PFSK-1 (cell line): ENCODE measurements around the gene GDPD4.

ENCODE experiments used
- FOXP2 ChIP-seq: optimal IDR thresholded peaks from 2 replicates; pipeline ENCODE3; 2011; ENCODE audit warnings: borderline replicate concordance, control low read depth, inconsistent platforms; ENCODE audit not compliant: insufficient read depth; ENCODE audit errors: extremely low read length, extremely low read depth
- POLR2AphosphoS5 ChIP-seq: IDR thresholded peaks from 2 replicates; pipeline ENCODE4 v1.6.1; 2012; ENCODE audit warnings: low read depth, mild to moderate bottlenecking, control low read depth, low read length, moderate library complexity
- SIN3A ChIP-seq: IDR thresholded peaks from 2 replicates; pipeline ENCODE4 v1.6.1; 2012; ENCODE audit warnings: mild to moderate bottlenecking, low read length, moderate library complexity, borderline replicate concordance; ENCODE audit not compliant: insufficient read depth
- TAF1 ChIP-seq: IDR thresholded peaks from 2 replicates; pipeline ENCODE4 v1.6.1; 2012; ENCODE audit warnings: low read length, control low read depth, borderline replicate concordance; ENCODE audit not compliant: insufficient read depth
- TF ChIP-seq, protein P1 (sequence below), 2 experiments: IDR thresholded peaks; 2 replicates each; pipeline versions ENCODE4 v1.6.1 to v1.8.0; 2011 to 2012; ENCODE audit warnings: low read depth in 2 of 2, low read length in 2 of 2, control low read depth in 1 of 2, inconsistent platforms in 1 of 2, mild to moderate bottlenecking in 1 of 2, moderate library complexity in 1 of 2; ENCODE audit not compliant: insufficient read depth in 1 of 2

GDPD4 gene

GRCh38 chr11:77209663-77210062 is 91.8 kb downstream of the GDPD4 start:
- no peak for TF ChIP-seq SIN3A
- no peak for TF ChIP-seq TAF1
- TF ChIP-seq, protein P1, sequence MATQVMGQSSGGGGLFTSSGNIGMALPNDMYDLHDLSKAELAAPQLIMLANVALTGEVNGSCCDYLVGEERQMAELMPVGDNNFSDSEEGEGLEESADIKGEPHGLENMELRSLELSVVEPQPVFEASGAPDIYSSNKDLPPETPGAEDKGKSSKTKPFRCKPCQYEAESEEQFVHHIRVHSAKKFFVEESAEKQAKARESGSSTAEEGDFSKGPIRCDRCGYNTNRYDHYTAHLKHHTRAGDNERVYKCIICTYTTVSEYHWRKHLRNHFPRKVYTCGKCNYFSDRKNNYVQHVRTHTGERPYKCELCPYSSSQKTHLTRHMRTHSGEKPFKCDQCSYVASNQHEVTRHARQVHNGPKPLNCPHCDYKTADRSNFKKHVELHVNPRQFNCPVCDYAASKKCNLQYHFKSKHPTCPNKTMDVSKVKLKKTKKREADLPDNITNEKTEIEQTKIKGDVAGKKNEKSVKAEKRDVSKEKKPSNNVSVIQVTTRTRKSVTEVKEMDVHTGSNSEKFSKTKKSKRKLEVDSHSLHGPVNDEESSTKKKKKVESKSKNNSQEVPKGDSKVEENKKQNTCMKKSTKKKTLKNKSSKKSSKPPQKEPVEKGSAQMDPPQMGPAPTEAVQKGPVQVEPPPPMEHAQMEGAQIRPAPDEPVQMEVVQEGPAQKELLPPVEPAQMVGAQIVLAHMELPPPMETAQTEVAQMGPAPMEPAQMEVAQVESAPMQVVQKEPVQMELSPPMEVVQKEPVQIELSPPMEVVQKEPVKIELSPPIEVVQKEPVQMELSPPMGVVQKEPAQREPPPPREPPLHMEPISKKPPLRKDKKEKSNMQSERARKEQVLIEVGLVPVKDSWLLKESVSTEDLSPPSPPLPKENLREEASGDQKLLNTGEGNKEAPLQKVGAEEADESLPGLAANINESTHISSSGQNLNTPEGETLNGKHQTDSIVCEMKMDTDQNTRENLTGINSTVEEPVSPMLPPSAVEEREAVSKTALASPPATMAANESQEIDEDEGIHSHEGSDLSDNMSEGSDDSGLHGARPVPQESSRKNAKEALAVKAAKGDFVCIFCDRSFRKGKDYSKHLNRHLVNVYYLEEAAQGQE (IDR thresholded peaks at IDR 0.05; ENCODE audit: insufficient read depth in 1 of 2, low read depth in 2 of 2, low read length in 2 of 2) = no peak
- no peak for TF ChIP-seq FOXP2
- TF ChIP-seq POLR2AphosphoS5 = no peak

GRCh38 chr11:77208535-77208934 is 93.0 kb downstream of the GDPD4 start:
- no peak for TF ChIP-seq TAF1
- TF ChIP-seq, protein P1 (IDR thresholded peaks at IDR 0.05; ENCODE audit: insufficient read depth in 1 of 2, low read depth in 2 of 2, low read length in 2 of 2) = no peak
- TF ChIP-seq SIN3A = no peak
- no peak for TF ChIP-seq POLR2AphosphoS5
- no peak for TF ChIP-seq FOXP2

- TF ChIP-seq, protein P1 (IDR thresholded peaks at IDR 0.05; ENCODE audit: insufficient read depth in 1 of 2, low read depth in 2 of 2, low read length in 2 of 2) = no peak
- TF ChIP-seq FOXP2 (no peak), POLR2AphosphoS5 (no peak), TAF1 (no peak), SIN3A (no peak)
Measured at GRCh38 chr11:77207618-77208313, 93.7 kb downstream of the GDPD4 start.

- no peak for TF ChIP-seq SIN3A
- TF ChIP-seq POLR2AphosphoS5 = no peak
- no peak for TF ChIP-seq FOXP2
- TF ChIP-seq, protein P1 (IDR thresholded peaks at IDR 0.05; ENCODE audit: insufficient read depth in 1 of 2, low read depth in 2 of 2, low read length in 2 of 2) = no peak
- TF ChIP-seq TAF1 = no peak
Measured at GRCh38 chr11:77207019-77207485, 94.4 kb downstream of the GDPD4 start.

DNA sequence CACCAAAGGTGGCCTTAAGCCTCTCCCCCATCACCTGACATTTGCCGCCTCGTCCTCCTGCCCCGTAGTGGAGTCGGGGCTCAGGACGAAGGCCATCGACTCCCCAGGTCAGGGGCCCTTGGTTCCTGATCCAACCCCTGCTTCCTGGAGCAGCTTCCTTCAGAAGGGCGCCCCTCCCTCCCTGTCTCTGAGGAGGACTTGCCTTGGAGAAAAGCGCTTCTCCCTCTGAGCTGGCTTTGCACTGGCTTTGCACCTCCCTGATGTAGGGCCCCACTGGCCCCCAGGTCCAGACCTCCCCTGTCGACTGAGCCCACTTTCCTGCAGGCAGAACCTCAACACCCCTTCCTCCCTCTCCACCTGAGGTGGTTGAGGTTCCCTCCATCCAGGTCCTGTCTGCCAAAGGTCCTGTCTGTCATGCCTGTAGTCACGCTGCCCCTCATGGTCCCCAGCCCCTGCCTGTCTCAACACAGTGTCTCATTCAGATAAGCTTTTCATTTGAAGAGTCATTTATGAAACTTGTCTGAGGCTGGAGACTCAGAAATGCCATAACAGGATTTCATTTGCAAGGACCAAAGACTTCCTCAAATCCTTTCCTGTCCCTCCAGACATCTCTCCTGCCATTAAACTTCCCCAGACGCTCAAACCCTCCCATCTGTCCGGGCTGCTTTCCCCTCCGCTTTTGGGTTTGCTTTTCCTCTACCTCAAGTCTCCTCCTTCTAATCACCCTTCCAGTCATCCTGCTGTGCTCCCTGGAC is 95.0 kb downstream of the GDPD4 start:
- TF ChIP-seq, protein P1 (IDR thresholded peaks at IDR 0.05; ENCODE audit: insufficient read depth in 1 of 2, low read depth in 2 of 2, low read length in 2 of 2) = no peak
- TF ChIP-seq FOXP2 = no peak
- no peak for TF ChIP-seq SIN3A
- no peak for TF ChIP-seq TAF1
- no peak for TF ChIP-seq POLR2AphosphoS5
